Bronchial epithelial cell (primary cell): ENCODE measurements around the gene PXK. TPM values are rescaled to one million over a fixed set of nuclear protein-coding genes. Genes with fewer than 3 reads are reported as not detected.
"Not testable (repeated sequence)": the region's sequence is repeated elsewhere in the genome, so short reads cannot be mapped to it uniquely, and the experiment has no call there.

Source experiments
- DNase-seq: peaks from one replicate; pipeline ENCODE4 v3.0.0-alpha.2; 2010; ENCODE audit warnings: low read depth
- FAIRE-seq: peaks from 2 replicates; lab custom pipeline; 2011; peaks lifted over from hg19 to GRCh38; lab: Jason Lieb, UNC
- H3K27me3 ChIP-seq: 2 replicates; pipeline ENCODE4 v1.5.1; 2011; ENCODE audit warnings: low read length; ENCODE audit not compliant: control insufficient read depth, insufficient read depth
- H3K36me3 ChIP-seq: 2 replicates; pipeline ENCODE4 v1.5.1; 2011; ENCODE audit warnings: low read length; ENCODE audit not compliant: control insufficient read depth, insufficient read depth
- H3K4me3 ChIP-seq: 2 replicates; pipeline ENCODE4 v1.5.1; 2011; ENCODE audit warnings: mild to moderate bottlenecking, low read depth, low read length, control low read depth
- total RNA-seq: library from RNA; depleted of rRNA; stranded (reverse); fragments of >200 nt; gene quantifications from 2 replicates; pipeline ENCODE4 v1.2.1, GENCODE V29; 2014
- TF ChIP-seq, protein P1 (sequence below): IDR thresholded peaks from 2 replicates; pipeline ENCODE4 v1.5.1; 2011; ENCODE audit warnings: mild to moderate bottlenecking, moderate library complexity, low read length, control low read depth, inconsistent platforms; ENCODE audit not compliant: insufficient read depth, severe bottlenecking

Gene PXK
- total RNA-seq, 1 donor from 2014 or later, result 12.4 TPM

DNA sequence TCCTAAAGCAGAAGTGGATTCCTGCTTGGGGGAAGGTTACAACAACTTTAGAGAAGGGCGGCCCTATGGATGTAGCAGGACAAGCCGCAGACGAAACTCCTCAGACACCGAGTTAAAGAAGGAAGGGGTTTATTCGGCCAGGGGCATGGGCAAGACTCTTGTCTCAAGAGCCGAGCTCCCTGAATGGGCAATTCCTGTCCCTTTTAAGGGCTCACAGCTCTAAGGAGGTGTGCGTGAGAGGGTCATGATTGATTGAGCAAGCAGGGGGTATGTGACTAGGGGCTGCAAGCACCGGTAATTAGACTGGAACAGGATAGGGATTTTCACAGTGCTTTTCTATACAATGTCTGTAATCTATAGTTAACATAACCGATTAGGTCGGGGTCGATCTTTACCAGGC lies 101.8 kb downstream of the PXK start:
- Histone ChIP-seq H3K27me3 (peaks cover 1% of the 10 kb centered on the region), H3K36me3 (peaks cover 6% of the 10 kb centered on the region), H3K4me3 (no peak overlapping the region)
- TF ChIP-seq, protein P1, sequence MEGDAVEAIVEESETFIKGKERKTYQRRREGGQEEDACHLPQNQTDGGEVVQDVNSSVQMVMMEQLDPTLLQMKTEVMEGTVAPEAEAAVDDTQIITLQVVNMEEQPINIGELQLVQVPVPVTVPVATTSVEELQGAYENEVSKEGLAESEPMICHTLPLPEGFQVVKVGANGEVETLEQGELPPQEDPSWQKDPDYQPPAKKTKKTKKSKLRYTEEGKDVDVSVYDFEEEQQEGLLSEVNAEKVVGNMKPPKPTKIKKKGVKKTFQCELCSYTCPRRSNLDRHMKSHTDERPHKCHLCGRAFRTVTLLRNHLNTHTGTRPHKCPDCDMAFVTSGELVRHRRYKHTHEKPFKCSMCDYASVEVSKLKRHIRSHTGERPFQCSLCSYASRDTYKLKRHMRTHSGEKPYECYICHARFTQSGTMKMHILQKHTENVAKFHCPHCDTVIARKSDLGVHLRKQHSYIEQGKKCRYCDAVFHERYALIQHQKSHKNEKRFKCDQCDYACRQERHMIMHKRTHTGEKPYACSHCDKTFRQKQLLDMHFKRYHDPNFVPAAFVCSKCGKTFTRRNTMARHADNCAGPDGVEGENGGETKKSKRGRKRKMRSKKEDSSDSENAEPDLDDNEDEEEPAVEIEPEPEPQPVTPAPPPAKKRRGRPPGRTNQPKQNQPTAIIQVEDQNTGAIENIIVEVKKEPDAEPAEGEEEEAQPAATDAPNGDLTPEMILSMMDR, result no peak
- no peak for DNase-seq
- no peak for FAIRE-seq

DNA sequence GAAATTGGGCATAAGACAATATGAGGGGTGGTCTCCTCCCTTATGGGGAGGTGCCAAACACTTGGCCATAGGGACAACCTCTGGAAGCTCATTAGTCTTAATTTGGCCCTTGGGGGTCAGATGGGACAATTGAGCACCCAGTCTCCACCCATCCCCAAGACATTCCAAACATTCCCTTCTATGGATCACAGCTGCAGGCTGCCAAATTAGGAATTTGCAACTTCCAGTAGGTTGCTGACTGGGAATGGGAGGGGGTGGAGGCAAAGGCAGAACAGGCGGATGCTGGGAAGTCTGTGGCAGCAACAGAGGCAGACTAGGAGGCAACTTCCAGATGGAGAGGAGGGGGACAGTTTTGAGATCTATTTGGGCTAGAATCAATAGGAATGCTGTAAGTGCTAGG lies 102.3 kb downstream of the PXK start:
- no peaks in the 10 kb centered on the region for H3K27me3 ChIP-seq
- DNase-seq, result peak; percentile 54
- no peak for FAIRE-seq
- TF ChIP-seq, protein P1, result no peak
- H3K36me3 ChIP-seq, result peaks cover 4% of the 10 kb centered on the region
- no peak overlapping the region for H3K4me3 ChIP-seq

DNA sequence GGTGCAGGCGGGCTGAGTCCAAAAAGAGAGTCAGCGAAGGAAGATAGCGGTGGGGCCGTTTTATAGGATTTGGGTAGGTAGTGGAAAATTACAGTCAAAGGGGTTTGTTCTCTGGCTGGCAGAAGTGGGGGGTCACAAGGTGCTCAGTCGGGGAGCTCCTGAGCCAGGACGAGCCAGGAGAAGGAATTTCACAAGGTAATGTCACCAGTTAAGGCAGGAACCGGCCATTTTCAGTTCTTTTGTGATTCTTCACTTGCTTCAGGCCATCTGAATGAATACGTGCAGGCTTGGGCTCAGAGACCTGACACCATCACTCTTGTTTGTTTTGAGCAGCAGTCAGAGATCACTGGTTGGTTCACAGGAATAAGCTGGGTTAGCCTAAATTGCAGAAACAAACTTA lies 104.6 kb downstream of the PXK start:
- H3K36me3 ChIP-seq, DNase-seq, FAIRE-seq, H3K27me3 ChIP-seq, H3K4me3 ChIP-seq: not testable (repeated sequence)

DNA sequence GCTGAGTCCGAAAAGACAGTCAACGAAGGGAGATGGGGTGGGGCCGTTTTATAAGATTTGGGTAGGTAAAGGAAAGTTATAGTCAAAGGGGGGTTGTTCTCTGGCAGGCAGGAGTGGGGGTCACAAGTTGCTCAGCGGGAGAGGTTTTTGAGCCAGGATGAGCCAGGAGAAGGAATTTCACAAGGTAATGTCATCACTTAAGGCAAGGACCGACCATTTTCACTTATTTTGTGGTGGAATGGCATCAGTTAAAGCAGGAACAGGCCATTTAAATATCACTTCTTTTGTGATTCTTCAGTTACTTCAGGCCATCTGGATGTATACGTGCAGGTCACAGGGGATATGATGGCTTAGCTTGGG lies 108.3 kb downstream of the PXK start:
- FAIRE-seq, H3K27me3 ChIP-seq, H3K36me3 ChIP-seq, H3K4me3 ChIP-seq, DNase-seq: not testable (repeated sequence)

DNA sequence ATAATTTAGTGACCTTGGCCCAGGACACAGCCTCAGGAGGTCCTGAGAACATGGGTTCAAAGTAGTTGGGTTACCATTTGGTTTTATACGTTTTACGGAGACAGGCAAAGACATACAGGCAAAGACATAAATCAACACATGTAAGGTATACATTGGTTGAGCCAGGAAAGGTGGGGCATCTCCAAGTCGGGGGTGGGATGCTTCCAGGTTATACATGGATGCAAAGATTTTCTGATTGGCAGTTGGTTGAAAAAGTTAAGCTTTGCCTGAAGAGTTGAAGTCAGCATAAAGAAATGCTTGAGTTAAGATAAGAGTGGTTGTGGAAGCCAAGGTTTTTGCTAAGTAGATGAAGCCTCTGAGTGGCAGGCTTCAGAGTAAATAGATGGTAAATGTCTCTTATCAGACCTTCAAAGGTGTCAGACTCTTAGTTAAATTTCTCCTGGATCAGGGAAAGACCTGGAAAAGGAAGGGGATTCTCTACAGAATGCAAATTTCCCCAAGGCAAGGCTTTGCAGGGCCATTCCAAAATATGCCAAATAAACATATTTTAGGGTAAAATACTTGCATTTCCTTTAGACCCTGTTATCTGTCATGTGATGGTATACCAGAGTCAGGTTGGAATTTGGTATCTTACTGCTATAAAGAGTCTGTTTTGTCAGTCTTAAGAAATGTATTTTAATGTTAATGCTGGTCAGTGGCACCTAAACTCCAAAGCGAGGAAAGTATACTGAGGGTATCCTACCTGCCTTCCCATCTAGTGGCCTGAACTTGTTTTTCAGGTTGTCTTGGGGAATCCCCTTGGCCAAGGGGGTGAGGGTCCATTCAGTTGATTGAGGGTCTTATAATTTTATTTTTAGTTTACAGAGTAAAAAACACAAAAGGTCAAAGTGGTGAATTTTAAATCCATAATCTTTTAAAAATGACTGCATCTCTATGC lies 109.1 kb downstream of the PXK start:
- no peaks in the 10 kb centered on the region for H3K27me3 ChIP-seq
- TF ChIP-seq, protein P1, result no peak
- no peak for FAIRE-seq

DNA sequence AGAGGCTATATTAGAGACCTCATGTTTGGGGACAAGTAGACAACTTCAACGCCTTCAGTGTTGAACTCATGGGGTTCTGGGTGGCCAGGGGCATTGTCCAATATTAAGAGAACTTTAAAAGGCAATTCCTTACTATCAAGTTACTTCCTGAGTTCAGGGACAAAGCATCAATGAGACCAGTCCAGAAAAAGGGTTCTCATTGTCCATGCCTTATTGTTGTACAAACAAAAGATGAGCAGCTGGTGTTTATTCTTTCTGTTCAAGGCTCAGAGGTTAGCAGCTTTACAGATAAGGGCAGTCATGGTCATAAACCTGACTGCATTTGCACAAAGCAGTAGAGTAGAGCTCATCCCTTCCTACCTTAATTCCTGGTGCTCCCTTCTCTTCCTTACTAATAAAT lies 119.5 kb downstream of the PXK start:
- FAIRE-seq, result no peak
- Histone ChIP-seq H3K4me3 (no peak overlapping the region), H3K36me3 (no peaks in the 10 kb centered on the region), H3K27me3 (no peaks in the 10 kb centered on the region)
- DNase-seq, result no peak
- TF ChIP-seq, protein P1, result no peak

More for the DNA sequence above, 109.1 kb downstream of the PXK start:
- H3K36me3 ChIP-seq, result no peaks in the 10 kb centered on the region
- no peak overlapping the region for H3K4me3 ChIP-seq
- DNase-seq, result no peak
